GM18951 (cell line): ENCODE data around the gene ABI3BP.

ENCODE experiments used
- POLR2A ChIP-seq: IDR thresholded peaks from 4 replicates; pipeline ENCODE4 v1.6.1; 2011; ENCODE audit warnings: mild to moderate bottlenecking; ENCODE audit not compliant: insufficient read length, insufficient read depth; ENCODE audit errors: extremely low read depth
- in situ Hi-C: fragments of 300-500 bp; cut with MboI; formaldehyde crosslinking; loops from one replicate; pipeline ENCODE4 v1.12.0; 2022; ENCODE audit warnings: low sequenced_read_pairs, mixed read lengths, inconsistent platforms; ENCODE audit not compliant: unreplicated experiment

ABI3BP gene

GRCh38 chr3:100850701-100851100 lies 142.5 kb downstream of the ABI3BP start:
- in situ Hi-C loops: no loop called here
- no peak for TF ChIP-seq POLR2A

DNA sequence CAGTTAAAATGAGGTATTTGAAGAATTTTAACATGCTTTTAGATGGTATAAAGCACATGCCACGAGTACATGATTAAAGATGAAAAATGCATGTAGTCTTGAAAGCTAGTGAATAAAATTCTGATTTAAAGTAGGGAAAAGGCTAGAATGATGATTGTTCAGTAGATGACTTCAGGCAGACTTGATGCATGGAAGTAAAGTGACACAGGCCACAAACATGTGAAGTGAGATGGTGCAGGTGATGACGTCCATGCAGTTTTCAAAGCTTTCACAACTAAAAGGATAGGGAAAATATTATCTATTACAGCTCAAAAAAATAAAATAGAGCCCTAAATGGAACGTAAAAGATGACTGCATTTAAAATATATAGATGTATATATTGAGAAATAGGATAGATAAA lies 143.1 kb downstream of the ABI3BP start:
- in situ Hi-C loops: no loop called here
- no peak for TF ChIP-seq POLR2A

GRCh38 chr3:100844063-100844936 lies 148.9 kb downstream of the ABI3BP start:
- in situ Hi-C loops: no loop called here
- TF ChIP-seq POLR2A: no peak

DNA sequence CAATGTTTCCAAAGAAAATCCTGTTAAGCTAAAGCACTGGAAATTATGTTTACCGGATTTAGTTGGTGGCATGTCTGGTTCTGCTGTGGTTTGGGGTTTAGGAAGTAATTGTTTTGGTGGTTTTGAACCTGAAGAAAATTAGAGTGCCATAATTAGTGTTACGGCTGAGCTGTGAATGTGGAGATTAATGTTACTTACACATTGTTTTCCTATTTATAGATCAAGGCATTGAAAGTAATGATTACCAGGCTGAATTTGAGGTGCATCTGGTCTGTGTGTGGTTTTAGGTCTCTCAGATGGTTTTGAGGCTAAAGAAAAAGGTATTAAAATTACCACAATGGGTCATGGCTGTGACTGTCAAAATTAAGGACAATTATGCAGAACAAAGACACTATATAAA lies 155.1 kb downstream of the ABI3BP start:
- no peak for TF ChIP-seq POLR2A
- in situ Hi-C loops: no loop called here

DNA sequence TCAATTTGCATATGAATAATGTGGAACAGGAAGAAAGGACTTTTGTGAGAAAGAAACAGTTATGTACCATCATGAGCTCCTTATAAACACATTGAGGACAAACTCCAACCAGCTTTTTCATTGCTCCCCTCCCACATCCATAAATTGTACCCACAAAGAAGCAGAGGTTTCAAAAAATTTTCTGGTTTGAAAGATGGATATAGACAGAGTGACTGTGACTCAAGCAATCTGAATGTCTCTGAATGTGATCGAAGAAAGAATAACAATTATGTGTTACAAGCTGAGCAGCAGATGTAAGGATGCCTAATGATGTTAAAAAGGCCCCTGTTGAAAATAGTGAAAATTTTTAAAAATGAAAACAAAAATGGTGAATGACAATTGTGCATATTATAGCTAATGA lies 156.6 kb downstream of the ABI3BP start:
- no peak for TF ChIP-seq POLR2A
- in situ Hi-C loops: no loop called here

DNA sequence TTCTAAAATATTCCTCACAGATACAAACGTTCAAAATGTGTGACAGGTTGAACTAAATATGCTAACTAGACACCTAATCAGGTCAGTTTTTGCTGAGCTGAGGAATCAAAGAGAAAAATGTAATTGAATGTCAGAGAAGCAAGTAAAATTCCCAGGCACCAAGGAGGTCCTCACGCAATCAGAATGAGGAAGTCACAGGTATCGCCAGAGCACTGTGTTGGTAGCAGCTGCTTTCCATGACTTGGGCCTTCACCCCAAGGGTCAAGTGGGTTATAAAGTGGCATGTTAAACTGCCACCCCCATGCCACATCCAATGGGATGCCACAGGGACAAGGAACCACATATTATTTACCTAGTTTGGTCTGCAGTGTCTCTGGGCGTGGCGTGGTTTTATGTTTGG lies 158.9 kb downstream of the ABI3BP start:
- no peak for TF ChIP-seq POLR2A
- in situ Hi-C loops: no loop called here

DNA sequence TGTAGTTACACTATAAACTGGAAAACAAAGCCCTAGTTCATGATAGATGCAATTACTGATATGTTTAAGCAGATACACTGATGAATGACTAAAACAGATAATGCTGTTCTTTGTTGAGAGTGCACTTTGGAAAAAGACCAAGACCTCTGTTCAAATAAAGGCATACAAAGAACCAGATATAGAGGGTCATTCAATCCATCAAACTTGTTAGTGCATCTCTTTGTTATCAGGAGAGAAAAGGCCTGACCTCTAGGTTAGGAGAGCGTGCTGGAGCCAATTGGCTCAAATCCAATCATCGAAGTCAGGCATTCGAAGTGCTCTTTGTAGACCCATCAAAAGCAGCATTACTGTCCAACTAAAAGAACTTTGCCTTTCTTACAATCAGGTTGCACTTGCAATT lies 159.7 kb downstream of the ABI3BP start:
- no peak for TF ChIP-seq POLR2A
- in situ Hi-C loops: no loop called here

DNA sequence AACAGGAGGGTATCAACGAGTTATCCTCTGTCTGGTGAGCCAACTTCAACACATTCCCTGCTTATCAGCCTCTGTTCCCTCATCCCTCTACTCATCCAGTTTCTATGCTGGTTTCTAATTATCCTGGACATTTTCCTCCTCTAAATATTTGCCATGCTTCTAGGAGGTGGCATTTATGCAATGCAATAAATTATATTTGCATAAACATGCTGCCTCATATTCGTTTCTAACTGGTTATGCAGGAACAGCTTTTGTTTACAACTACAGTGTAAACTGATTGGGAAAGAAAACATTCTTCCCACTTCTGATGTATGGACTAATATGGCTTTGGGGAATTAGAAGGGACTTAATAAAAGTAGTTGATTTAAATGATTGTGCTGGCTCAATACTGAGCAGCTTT lies 161.6 kb downstream of the ABI3BP start:
- no peak for TF ChIP-seq POLR2A

DNA sequence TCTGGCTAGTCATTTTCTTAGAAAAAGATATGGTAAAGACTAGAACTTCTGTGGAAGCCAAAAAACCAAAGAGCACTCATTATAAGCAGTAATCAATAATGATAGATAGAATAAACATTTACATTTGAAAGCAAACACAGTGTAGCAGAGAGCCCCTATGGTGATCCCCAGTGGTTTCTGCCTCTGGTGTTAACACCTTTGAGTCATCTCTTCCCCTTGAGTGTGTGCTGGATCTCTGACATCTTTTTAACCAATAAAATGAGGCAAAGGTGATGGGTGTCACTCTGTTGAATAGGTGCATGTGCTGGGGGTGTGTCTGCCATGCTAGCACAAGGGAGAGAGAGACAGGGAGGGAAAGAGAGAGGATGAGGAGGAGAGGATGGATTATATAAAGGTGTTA lies 162.3 kb downstream of the ABI3BP start:
- in situ Hi-C loops: no loop called here
- TF ChIP-seq POLR2A: no peak

More for the DNA sequence above, 161.6 kb downstream of the ABI3BP start:
- in situ Hi-C loops: no loop called here

DNA sequence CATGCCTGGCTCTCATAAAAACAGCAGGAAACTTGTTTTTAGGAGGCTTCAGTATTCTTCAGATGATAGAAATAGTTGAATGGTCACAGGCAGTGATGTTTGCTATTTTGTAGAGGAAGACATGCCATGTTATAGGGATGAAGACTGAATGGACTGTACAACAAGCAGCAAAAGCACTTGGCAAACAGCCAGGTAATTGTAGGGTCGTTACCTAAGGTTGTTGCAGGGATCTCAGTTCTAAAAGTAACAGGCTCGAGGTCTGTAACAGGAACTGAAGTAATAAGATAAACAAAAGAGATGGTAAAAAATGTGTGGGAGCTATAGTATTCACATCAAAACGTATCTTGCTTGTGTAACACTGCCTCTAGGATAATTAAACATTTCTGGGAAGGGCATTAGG lies 167.6 kb downstream of the ABI3BP start:
- in situ Hi-C loops: no loop called here
- no peak for TF ChIP-seq POLR2A

GRCh38 chr3:100815583-100815982 lies 177.6 kb downstream of the ABI3BP start:
- TF ChIP-seq POLR2A: no peak
- in situ Hi-C loops: no loop called here

DNA sequence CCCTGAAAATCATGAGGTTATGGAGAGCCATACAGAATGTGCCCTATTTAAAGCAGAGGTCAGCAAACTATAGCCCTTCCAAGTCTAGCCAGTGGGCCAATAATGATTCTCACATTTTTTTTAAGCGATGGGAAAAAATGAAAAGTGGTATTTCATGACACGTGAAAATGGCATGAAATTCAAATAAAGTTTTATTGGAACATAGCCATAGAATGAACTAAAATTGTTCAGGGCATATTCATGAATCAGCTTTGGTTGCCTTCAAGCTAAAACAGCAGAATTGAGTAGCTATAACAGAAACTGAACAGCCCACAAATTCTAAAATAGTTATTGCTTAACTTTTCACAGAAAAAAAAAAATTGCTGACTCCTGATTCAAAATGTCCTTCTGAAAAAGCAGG lies 179.4 kb downstream of the ABI3BP start:
- in situ Hi-C loops: no loop called here
- TF ChIP-seq POLR2A: no peak

DNA sequence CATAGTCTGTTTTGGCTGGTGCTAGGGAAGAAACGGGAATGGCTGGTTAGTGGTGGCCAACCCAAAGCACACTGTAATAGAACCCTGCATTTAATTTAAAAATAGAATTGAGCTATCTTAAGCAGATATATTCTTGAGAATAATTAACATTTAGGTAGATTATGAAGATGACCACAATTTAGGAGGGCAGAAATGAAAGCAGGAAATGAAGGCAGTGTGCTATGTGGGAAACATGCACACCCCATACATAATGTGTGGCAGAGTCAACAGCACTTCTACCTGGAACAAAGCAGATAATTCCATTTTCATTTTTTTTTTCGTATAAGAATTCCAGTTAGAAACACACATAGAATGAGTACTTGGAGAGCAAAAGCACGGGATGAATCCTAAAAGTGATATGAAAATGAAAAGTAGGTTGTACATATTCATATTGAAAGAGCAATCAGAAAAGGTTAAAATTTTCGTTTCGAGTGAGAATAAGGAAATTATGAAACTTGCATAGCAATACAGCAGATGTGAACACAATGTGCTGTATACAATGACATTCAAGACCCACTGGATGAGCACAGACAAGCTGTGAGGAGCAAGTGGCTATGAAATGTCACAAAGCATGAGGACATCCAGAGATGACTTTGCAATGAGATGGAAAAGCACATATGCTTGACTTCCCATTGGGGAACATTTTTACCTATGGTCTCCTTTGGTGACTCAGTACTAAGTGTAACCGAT lies 181.3 kb downstream of the ABI3BP start:
- in situ Hi-C loops: no loop called here
- TF ChIP-seq POLR2A: no peak

DNA sequence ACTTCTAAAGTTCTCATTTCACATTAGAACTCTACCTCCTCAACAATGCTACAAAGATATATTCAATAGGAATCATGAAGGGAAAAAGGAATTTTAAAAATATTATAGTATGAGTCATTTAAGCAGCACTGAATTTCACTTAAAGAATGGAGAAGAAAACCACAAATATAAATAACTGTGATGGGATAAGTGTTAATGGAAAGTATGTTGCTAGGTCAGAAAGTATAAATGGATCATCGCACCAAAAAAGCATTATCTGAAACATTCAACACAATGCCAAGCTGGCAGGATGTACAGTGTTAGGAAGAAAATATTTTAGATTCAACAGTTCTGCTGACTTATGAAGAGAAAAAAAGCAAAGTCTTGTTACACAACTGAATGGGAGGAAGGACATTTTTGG lies 182.6 kb downstream of the ABI3BP start:
- in situ Hi-C loops: no loop called here
- no peak for TF ChIP-seq POLR2A

GRCh38 chr3:100804631-100805030 lies 188.6 kb downstream of the ABI3BP start:
- TF ChIP-seq POLR2A: no peak
- in situ Hi-C loops: no loop called here
